ENCODE results near the gene AGFG2.

GRCh38 chr7:100544386-100544785 lies 5.4 kb downstream of the AGFG2 start:
- TF ChIP-seq CTCF (IDR thresholded peaks at IDR 0.05) (no peak), POLR2A (IDR thresholded peaks at IDR 0.05) (no peak)

All from adrenal gland (tissue), 5 donors.